Measurements from ENCODE around the gene SRC. TPM values are rescaled to one million over a fixed set of nuclear protein-coding genes. Genes with fewer than 3 reads are reported as not detected.

The SRC gene
- polyA plus RNA-seq, 1 experiment: 35.4 TPM

GRCh38 chr20:37385176-37385575 is 39.2 kb downstream of the SRC start:
- peaks cover 42% of the 10 kb centered on the region for H3K36me3 ChIP-seq (ENCODE audit: control insufficient read depth, insufficient read depth, low read length)
- TF ChIP-seq CTCF (IDR thresholded peaks at IDR 0.05; ENCODE audit: insufficient read depth, low read depth, low read length): no peak
- H3K4me3 ChIP-seq (ENCODE audit: low read depth, low read length): no peak overlapping the region
- POLR2A ChIA-PET: no interaction called here
- H3K27me3 ChIP-seq (ENCODE audit: control insufficient read depth, insufficient read depth, low read length): no peaks in the 10 kb centered on the region
- CTCF ChIA-PET: interaction anchor here (0.6 to 11.1 kb wide), 24 partner anchors 8 to 1042 kb away, joined by 3 to 173 read pairs (median 4); partner anchors contain the start of gene BLCAP
- DNase-seq (ENCODE audit: low read depth): no peak

- no peak for DNase-seq (ENCODE audit: low read depth)
- H3K4me3 ChIP-seq (ENCODE audit: low read depth, low read length): no peak overlapping the region
- H3K27me3 ChIP-seq (ENCODE audit: control insufficient read depth, insufficient read depth, low read length): no peaks in the 10 kb centered on the region
- no peak for TF ChIP-seq CTCF (IDR thresholded peaks at IDR 0.05; ENCODE audit: insufficient read depth, low read depth, low read length)
- POLR2A ChIA-PET: no interaction called here
- CTCF ChIA-PET: interaction anchor here (0.6 to 11.1 kb wide), 16 partner anchors 8 to 1041 kb away, joined by 3 to 173 read pairs (median 5); no protein-coding TSS in a partner anchor
- H3K36me3 ChIP-seq (ENCODE audit: control insufficient read depth, insufficient read depth, low read length): peaks cover 47% of the 10 kb centered on the region
Measured at GRCh38 chr20:37385659-37386504, 39.9 kb downstream of the SRC start.

- H3K36me3 ChIP-seq (ENCODE audit: control insufficient read depth, insufficient read depth, low read length): peaks cover 47% of the 10 kb centered on the region
- ChIA-PET CTCF (interaction anchor here (11.1 kb wide), 1 partner anchor 105 kb away, joined by 173 read pairs; no protein-coding TSS in a partner anchor), POLR2A (no interaction called here)
- H3K27me3 ChIP-seq (ENCODE audit: control insufficient read depth, insufficient read depth, low read length): no peaks in the 10 kb centered on the region
- H3K4me3 ChIP-seq (ENCODE audit: low read depth, low read length): no peak overlapping the region
- no peak for DNase-seq (ENCODE audit: low read depth)
- no peak for TF ChIP-seq CTCF (IDR thresholded peaks at IDR 0.05; ENCODE audit: insufficient read depth, low read depth, low read length)
Measured at GRCh38 chr20:37386505-37387251, 40.7 kb downstream of the SRC start.

GRCh38 chr20:37387519-37388269 is 41.8 kb downstream of the SRC start:
- Histone ChIP-seq H3K4me3 (ENCODE audit: low read depth, low read length) (no peak overlapping the region), H3K36me3 (ENCODE audit: control insufficient read depth, insufficient read depth, low read length) (peaks cover 49% of the 10 kb centered on the region), H3K27me3 (ENCODE audit: control insufficient read depth, insufficient read depth, low read length) (no peaks in the 10 kb centered on the region)
- TF ChIP-seq CTCF (IDR thresholded peaks at IDR 0.05; ENCODE audit: insufficient read depth, low read depth, low read length): no peak
- POLR2A ChIA-PET: no interaction called here
- CTCF ChIA-PET: interaction anchor here (1.3 to 11.1 kb wide), 3 partner anchors 9 to 106 kb away, joined by 3 to 173 read pairs (median 4); no protein-coding TSS in a partner anchor
- DNase-seq (ENCODE audit: low read depth): no peak
